Fibroblast of mammary gland (primary cell): ENCODE data around the gene EIF4EBP2.

Experiments used
- DNase-seq: peaks from one replicate; pipeline ENCODE4 v3.0.0-alpha.2; 2010; ENCODE audit warnings: low read depth
- H3K4me3 ChIP-seq: 2 replicates; pipeline ENCODE4 v1.5.1; 2011; ENCODE audit warnings: low read depth, mild to moderate bottlenecking, low read length, moderate library complexity; ENCODE audit not compliant: control insufficient read depth
- CTCF ChIP-seq: conservative IDR thresholded peaks from 2 replicates; pipeline ENCODE4 v1.5.1; 2011; ENCODE audit warnings: low read depth, low read length, inconsistent platforms; ENCODE audit not compliant: control insufficient read depth, insufficient read depth

EIF4EBP2 gene

DNA sequence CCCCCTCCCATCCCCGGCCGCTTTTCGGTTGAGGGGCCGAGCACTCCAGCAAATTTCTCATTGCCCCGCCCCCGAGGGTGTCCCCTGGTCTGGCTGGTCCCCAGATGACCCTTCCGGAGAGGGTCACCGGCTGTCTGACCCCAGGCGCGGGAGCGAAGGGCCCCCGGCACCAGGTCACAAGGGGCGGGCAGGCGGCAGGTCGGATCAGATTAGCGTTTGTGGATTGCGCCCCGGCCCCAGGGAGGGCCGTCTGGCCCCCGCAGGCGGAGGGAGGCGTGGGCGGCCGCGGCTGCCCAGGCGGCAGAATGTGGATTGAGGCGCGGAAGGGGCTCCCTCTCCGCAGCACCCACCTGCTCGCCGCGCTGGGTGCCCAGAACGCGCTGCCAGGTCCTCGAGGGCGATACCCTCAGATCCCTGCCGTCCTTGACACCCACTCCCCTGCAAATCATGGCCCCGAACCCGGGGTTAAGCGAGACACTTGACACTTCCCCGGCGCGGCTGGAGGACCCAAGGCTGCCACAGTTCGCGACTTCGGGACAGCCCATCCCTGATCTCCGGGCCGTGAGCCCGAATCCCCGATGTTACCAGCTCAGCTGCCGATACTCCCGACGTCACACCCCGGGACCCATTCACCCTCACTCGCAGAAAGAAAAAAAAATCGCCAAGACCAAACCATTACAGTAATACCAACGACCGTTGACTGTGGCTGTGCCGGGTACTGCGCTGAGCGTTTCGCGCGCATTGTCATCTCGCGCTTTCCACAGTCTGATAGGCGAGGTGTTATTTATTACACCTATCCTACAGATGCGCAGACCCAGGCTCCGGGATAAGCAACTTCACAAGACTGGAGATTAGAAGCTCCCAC, 36.6 kb downstream of the EIF4EBP2 start:
- H3K4me3 ChIP-seq = no peak overlapping the region
- no peak for DNase-seq
- TF ChIP-seq CTCF = no peak

DNA sequence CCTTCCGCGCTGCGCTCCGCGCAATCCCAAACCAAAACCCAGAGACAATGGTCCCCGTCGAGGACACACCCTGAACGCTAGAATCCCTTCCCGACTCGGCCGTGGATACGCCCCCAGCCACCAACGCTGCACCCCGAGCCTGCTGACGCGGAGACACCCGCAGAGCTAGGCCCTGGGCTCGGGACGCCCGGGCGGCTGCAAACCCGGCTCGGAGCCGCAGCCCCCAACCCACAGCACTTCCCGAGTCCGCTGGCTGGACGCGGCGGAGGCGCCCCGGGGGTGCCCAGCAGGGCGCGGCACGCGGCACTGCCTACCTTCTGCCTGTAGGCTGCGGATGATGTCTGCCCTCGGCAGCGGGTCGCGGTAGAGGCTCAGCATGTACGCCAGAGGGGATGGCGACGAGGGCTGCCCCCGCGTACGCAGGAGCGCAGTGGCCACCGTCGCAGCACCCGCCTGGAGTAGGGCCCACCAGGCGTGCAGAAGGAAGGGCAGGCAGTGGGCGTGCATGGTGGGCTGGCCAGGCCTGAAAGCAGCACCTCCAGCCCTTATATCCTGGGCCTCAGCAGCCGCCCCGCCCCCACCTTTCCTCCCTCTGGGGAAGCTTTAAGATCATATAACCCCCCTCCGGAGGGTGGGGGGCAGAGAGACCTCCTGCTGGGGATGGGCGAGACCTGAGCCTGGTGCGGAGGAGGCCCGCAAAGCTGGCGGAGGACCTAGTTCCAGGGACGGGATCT, 37.4 kb downstream of the EIF4EBP2 start, which contains the start of gene NODAL:
Gene NODAL (minus strand): TSS at position 521 of the 734 bp plus-strand sequence. CDS start 14 bp downstream, at position 507.
- no peak within 1 kb of the TSS for H3K4me3 ChIP-seq
- DNase-seq = no peak
- TF ChIP-seq CTCF = no peak

DNA sequence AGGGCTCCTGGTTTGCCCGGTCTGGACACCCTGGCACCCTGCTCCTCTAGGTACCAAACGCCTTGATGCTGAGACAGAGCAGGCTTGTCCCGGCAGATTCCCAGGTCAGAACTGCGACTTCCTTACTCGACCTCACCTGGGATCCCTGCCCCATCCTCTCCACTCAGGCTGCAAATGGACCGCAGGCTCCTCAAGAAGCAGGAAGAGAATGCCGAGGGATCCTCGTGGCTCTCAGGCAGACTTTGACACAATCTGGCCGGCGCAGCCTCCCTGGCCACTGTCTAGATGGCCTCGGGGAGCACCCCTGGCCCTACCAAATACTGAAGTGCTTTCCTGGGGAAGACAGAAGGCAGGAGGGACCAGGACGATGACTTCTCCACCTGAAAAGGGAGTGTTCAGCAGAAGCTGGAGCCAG, 38.0 kb downstream of the EIF4EBP2 start:
- DNase-seq = no peak
- TF ChIP-seq CTCF = no peak
- no peak overlapping the region for H3K4me3 ChIP-seq

GRCh38 chr10:70442332-70442988, 38.5 kb downstream of the EIF4EBP2 start:
- no peak for DNase-seq
- TF ChIP-seq CTCF = no peak
- H3K4me3 ChIP-seq = no peak overlapping the region

- DNase-seq = no peak
- TF ChIP-seq CTCF = no peak
- no peak overlapping the region for H3K4me3 ChIP-seq
Measured at GRCh38 chr10:70444744-70445143, 40.8 kb downstream of the EIF4EBP2 start.
